Right lobe of liver (tissue), 6 donors: Measurements from ENCODE around the gene OR2G2. TPM values are rescaled to one million over a fixed set of nuclear protein-coding genes. Genes with fewer than 3 reads are reported as not detected.

ENCODE experiments used
- ATAC-seq, 4 donors: fragments of 200-7000 bp; cut with Tn5 transposase; one replicate each; pipeline ENCODE4 v1.9.1; 2020; ENCODE audit warnings: mild to moderate bottlenecking in 4 of 4, moderate library complexity in 4 of 4
- DNase-seq, 3 donors: peaks; one replicate each; pipeline ENCODE4 v3.0.0-alpha.2; 2020
- H3K27ac ChIP-seq, 3 donors: fragments of 200-600 bp; one replicate each; pipeline ENCODE4 v1.8.0; 2022
- H3K27me3 ChIP-seq, 2 donors: fragments of 200-600 bp; one replicate each; pipeline ENCODE4 v1.8.0; 2022
- H3K36me3 ChIP-seq, 4 donors: fragments of 200-600 bp; sonication (generic) in 1 of 4; one replicate each; pipeline versions ENCODE4 v1.5.1 to v1.8.0; 2017 to 2022; ENCODE audit warnings: control low read depth in 1 of 4
- H3K4me1 ChIP-seq, 4 donors: fragments of 200-600 bp; sonication (generic) in 1 of 4; one replicate each; pipeline versions ENCODE4 v1.5.1 to v1.8.0; 2017 to 2022; ENCODE audit warnings: control low read depth in 1 of 4
- H3K4me3 ChIP-seq, 3 donors: fragments of 200-600 bp; one replicate each; pipeline ENCODE4 v1.8.0; 2022
- H3K9me3 ChIP-seq, 4 donors: fragments of 200-600 bp; sonication (generic) in 1 of 4; one replicate each; pipeline versions ENCODE4 v1.5.1 to v1.8.0; 2017 to 2022; ENCODE audit warnings: control low read depth in 1 of 4
- POLR2A ChIP-seq: fragments of 450-650 bp; IDR thresholded peaks from one replicate; pipeline ENCODE4 v1.6.1; 2017; ENCODE audit warnings: antibody characterized with exemption, mild to moderate bottlenecking
- WGBS: methylation state at CpG from one replicate; pipeline ENCODE4 v1.1.6; 2018; ENCODE audit warnings: low coverage, low lambda C conversion rate; ENCODE audit not compliant: insufficient coverage; ENCODE audit errors: missing lambda C conversion rate; 5-methylcytosine and 5-hydroxymethylcytosine counted together
- intact Hi-C, 2 donors: fragments of 100-400 bp; cut with DNase I; formaldehyde crosslinking; loops; one replicate each; pipeline versions ENCODE4 v1.11.2 to v1.14.1; 2022
- total RNA-seq, 6 experiments: library from RNA; depleted of rRNA in 2 of 6; stranded (reverse); fragments of >200 nt in 2 of 6; fragmentation: NEBNext Ultra II Directional in 3 of 6; extraction: Animal tissue kit (Norgen Biotek cat#: 25700) in 3 of 6; gene quantifications; one replicate each; pipeline versions ENCODE4 v1.1.0 to v1.2.4, GENCODE V29; 2016 to 2023
- TF ChIP-seq, protein P1 (sequence below), 4 donors: fragments of 200-600 bp in 3 of 4; fragments of 450-650 bp in 1 of 4; IDR thresholded peaks; one replicate each; pipeline versions ENCODE4 v1.5.1 to v1.8.0; 2016 to 2022; ENCODE audit warnings: antibody characterized with exemption in 4 of 4, mild to moderate bottlenecking in 2 of 4
- donor health status: DM: no; HTN: yes; CAD: no.
- donor health status: DM: no; HTN: no; CAD: no.
- donor health status: DM: no; HTN: no; CAD: no.
- donor health status: DM: no; HTN: yes; CAD: no.
- donor health status: DM: no; HTN: yes; CAD: no.

The OR2G2 gene
- total RNA-seq, 6 experiments from 2014 or later: not detected

DNA sequence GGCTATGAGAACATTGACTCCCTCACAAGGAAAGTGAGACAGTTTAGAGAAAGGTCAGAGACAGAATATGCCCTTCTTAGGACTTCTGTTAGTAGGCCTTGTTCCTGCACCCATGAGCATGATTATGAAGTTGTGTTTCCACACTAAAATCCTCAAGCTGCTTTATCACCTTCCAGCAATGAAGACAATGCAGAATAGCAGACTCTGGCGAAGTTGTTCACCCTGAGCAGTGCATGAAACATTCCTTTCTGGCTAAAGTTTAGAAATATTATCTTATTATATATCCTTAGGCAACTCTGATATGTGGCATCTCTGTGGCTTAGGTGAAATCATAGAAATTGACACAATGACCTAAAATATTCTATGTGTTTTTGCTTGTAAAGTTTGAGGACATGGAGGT lies 13.9 kb upstream of the OR2G2 start:
- no peak for ATAC-seq

DNA sequence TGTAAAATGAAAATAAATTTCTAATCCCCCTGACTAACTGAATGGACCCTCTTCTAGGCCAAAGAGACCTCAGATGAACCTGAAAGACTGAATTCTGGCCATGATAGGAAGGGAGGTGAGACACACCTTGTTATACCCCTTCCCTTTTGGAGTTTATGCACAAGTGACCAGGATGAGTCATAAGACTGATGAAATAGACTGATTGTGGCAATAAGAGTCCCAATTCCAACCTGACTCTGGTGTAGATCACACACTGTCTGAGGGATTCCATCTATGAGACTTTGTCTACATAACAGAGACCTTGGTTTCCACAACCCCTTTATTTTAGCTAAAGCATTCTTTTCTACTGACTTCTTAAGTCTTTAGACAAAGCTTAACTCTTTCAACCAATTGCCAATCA lies 13.5 kb upstream of the OR2G2 start:
- DNase-seq: no peak
- Histone ChIP-seq H3K9me3 (no peaks in the 10 kb centered on the region), H3K4me1 (no peaks in the 10 kb centered on the region), H3K27me3 (no peaks in the 10 kb centered on the region), H3K27ac (no peak overlapping the region), H3K36me3 (no peaks in the 10 kb centered on the region), H3K4me3 (no peak overlapping the region)
- ATAC-seq: no peak
- no peak for TF ChIP-seq POLR2A
- TF ChIP-seq, protein P1, sequence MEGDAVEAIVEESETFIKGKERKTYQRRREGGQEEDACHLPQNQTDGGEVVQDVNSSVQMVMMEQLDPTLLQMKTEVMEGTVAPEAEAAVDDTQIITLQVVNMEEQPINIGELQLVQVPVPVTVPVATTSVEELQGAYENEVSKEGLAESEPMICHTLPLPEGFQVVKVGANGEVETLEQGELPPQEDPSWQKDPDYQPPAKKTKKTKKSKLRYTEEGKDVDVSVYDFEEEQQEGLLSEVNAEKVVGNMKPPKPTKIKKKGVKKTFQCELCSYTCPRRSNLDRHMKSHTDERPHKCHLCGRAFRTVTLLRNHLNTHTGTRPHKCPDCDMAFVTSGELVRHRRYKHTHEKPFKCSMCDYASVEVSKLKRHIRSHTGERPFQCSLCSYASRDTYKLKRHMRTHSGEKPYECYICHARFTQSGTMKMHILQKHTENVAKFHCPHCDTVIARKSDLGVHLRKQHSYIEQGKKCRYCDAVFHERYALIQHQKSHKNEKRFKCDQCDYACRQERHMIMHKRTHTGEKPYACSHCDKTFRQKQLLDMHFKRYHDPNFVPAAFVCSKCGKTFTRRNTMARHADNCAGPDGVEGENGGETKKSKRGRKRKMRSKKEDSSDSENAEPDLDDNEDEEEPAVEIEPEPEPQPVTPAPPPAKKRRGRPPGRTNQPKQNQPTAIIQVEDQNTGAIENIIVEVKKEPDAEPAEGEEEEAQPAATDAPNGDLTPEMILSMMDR (IDR thresholded peaks at IDR 0.05): no peak
- intact Hi-C loops: no loop called here

More for the DNA sequence above, 13.9 kb upstream of the OR2G2 start:
- no peak overlapping the region for H3K27ac ChIP-seq
- no peaks in the 10 kb centered on the region for H3K9me3 ChIP-seq
- TF ChIP-seq, protein P1 (IDR thresholded peaks at IDR 0.05): no peak
- no peak for TF ChIP-seq POLR2A
- no peaks in the 10 kb centered on the region for H3K27me3 ChIP-seq
- DNase-seq: no peak
- H3K36me3 ChIP-seq: no peaks in the 10 kb centered on the region
- H3K4me1 ChIP-seq: no peaks in the 10 kb centered on the region
- intact Hi-C loops: no loop called here
- H3K4me3 ChIP-seq: no peak overlapping the region
- WGBS: 77% methylated on average over 1 of the region's 1 CpG

DNA sequence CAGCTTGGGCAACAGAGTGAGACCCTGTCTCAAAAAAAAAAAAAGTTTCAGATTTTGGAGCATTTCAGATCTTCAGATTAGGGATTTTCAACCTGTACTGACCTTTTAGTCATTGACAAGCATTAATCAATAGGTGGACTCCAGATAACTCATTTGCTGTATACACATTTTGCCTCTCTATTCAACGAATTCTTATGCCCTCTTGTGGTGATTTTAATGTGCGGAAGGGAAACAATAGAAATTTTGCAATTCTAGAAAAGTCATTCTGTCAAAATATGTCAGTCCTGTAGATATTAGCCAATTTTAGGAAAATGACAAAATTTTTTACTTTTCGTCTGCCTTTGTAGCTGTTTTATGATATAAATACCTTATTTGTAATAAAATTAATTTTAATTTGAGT lies 11.6 kb upstream of the OR2G2 start:
- 17% methylated on average over 3 of the region's 3 CpGs for WGBS
- peak in 2 of 4 donors; percentile 37 to 44 for ATAC-seq
- intact Hi-C loops: no loop called here

DNA sequence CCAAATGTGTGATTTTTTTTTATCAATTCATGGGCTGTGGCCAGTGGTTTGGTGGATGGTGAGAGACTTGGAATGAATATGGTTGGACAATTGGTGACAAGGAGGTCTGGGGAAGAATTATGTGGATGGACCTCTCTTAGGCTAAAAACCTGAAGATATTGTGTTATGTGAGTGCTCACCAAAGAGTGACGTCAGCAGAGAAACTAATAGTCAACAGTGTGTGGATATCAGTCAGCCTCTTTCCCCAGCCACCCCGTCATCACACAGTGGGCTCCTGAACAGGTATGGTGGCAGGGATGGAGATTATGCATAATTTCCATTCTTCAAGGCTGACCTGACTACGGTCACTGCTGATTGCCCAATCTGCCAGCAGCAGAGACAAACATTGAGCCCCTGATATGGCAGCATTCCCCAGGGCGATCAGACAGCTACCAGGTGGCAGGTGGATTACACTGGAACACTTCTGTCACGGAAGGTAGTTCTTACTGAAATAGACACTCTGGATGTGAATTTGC lies 9.2 kb upstream of the OR2G2 start:
- H3K36me3 ChIP-seq: no peaks in the 10 kb centered on the region
- no peak overlapping the region for H3K4me3 ChIP-seq
- intact Hi-C loops: no loop called here
- no peaks in the 10 kb centered on the region for H3K9me3 ChIP-seq
- 41% methylated on average over 3 of the region's 5 CpGs for WGBS
- DNase-seq: no peak
- no peak for ATAC-seq
- TF ChIP-seq, protein P1 (IDR thresholded peaks at IDR 0.05): no peak
- TF ChIP-seq POLR2A: no peak
- H3K4me1 ChIP-seq: no peaks in the 10 kb centered on the region
- H3K27me3 ChIP-seq: no peaks in the 10 kb centered on the region
- H3K27ac ChIP-seq: no peak overlapping the region

More for the DNA sequence above, 11.6 kb upstream of the OR2G2 start:
- H3K36me3 ChIP-seq: no peaks in the 10 kb centered on the region
- no peaks in the 10 kb centered on the region for H3K27me3 ChIP-seq
- H3K27ac ChIP-seq: no peak overlapping the region
- H3K4me3 ChIP-seq: no peak overlapping the region
- no peaks in the 10 kb centered on the region for H3K4me1 ChIP-seq
- no peaks in the 10 kb centered on the region for H3K9me3 ChIP-seq
- no peak for DNase-seq
- no peak for TF ChIP-seq POLR2A
- TF ChIP-seq, protein P1 (IDR thresholded peaks at IDR 0.05): peak; percentile 25 to 49 (median 44)

DNA sequence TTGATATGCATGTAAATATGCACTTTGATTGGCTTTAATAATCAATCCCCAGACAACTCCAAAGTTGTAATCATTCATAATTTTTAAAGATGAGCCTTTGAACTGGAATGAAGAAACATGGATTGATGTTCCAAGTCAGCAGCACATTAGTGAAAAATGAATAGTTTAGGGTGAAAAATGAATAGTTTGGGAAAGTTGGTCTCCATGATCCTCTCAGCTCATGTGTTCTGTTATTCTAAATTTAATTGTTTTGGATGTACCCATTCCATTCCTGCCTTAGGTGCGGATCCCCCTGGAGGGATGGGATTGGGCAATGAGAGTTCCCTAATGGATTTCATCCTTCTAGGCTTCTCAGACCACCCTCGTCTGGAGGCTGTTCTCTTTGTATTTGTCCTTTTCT lies 17.1 kb downstream of the OR2G2 start, which contains the start of gene OR2G3:
Gene OR2G3 (plus strand): TSS at position 301 of the 400 bp plus-strand sequence. CDS start 0 bp downstream, at position 301.
- no peak for TF ChIP-seq POLR2A
- TF ChIP-seq, protein P1 (IDR thresholded peaks at IDR 0.05): no peak
- Histone ChIP-seq H3K4me1 (no peaks in the 10 kb centered on the region), H3K27ac (no peak within 1 kb of the TSS), H3K36me3 (no peaks in the 10 kb centered on the region), H3K4me3 (no peak within 1 kb of the TSS), H3K9me3 (no peaks in the 10 kb centered on the region), H3K27me3 (no peaks in the 10 kb centered on the region)
- DNase-seq: no peak
- intact Hi-C loops: no loop called here
- WGBS: 37% methylated on average over 2 of the region's 2 CpGs
- no peak for ATAC-seq
